Stimulated activated CD4-positive, alpha-beta T cell treated with anti-CD3 and anti-CD28 coated beads, Interleukin-2, amount 100 ng/mL, for 24 hours (primary cell): ENCODE data around the gene YARS1.

Source experiments
- DNase-seq, 2 donors: peaks; one replicate each; pipeline ENCODE4 v3.0.0-alpha.2; 2020

Gene YARS1

DNA sequence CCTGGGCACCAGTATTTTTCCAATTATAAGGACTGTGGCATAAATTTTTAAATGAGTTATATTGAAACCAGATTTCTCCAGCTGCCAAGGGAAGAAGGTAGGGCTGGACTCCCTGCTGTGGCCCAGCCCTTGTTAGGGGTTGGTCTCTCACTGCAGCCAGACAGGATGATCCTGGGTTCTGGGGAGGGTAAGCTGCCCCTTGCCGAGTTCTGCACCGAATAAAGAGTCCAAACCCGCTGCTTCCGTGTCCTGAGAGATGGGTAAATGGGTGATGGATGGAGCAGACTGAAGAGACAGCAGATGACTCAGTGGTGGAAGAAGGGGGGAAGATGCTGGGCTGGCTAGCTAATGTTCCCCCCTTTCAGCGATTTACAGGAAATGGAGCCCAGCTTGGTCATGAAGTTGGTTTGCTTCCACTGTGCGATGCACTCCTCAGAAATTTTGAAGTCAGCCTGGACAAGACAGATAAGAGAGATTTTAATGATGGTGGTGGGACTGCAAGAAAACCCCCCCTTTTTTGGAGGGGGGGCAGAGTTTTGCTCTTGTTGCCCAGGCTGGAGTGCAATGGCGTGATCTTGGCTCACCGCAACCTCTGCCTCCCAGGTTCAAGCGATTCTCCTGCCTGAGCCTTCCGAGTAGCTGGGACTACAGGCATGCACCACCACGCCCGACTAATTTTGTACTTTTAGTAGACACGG, 41.4 kb downstream of the YARS1 start:
- no peak for DNase-seq

- DNase-seq: no peak
These were observed 42.1 kb downstream of the YARS1 start for GRCh38 chr1:32774950-32775634.

GRCh38 chr1:32774464-32774808, 42.7 kb downstream of the YARS1 start:
- DNase-seq: no peak

GRCh38 chr1:32773764-32774463, 43.2 kb downstream of the YARS1 start:
- DNase-seq: no peak

GRCh38 chr1:32773018-32773763, 44.0 kb downstream of the YARS1 start:
- peak; percentile 79 to 80 for DNase-seq

DNA sequence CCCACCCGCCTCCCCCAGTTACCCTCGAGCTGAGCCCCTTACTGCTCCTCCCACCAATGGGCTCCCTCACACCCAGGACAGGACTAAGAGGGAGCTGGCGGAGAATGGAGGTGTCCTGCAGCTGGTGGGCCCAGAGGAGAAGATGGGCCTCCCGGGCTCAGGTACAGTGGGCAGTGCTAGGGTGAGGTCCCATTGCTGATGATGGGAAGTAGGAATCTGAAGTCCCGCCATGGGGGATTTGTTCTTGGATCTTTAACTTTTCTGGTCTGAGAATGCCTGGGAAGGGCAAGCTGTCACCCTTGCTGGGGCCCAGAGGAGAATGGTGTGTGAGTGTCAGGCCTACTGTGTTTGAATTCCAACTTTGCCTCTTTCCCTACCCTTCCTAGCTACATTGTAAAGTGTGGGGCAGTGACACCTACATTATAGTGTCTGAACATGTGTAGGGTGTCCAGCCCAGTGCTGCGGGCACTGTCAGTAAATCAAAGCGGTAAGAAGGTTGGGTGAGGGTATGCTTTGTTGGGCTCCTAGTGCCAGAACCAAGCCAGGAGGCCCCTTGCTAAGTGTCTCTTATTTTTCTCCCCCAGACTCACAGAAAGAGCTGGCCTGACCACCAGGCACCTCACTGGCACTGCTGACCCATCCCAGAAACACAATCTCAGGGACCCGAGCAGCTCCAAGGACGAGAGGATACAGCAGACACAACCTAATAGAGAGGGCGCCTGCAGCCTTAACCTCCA, 44.7 kb downstream of the YARS1 start:
- no peak for DNase-seq

GRCh38 chr1:32771561-32772280, 45.4 kb downstream of the YARS1 start:
- no peak for DNase-seq

- DNase-seq: no peak
These were observed 46.2 kb downstream of the YARS1 start for GRCh38 chr1:32770741-32771548.

DNA sequence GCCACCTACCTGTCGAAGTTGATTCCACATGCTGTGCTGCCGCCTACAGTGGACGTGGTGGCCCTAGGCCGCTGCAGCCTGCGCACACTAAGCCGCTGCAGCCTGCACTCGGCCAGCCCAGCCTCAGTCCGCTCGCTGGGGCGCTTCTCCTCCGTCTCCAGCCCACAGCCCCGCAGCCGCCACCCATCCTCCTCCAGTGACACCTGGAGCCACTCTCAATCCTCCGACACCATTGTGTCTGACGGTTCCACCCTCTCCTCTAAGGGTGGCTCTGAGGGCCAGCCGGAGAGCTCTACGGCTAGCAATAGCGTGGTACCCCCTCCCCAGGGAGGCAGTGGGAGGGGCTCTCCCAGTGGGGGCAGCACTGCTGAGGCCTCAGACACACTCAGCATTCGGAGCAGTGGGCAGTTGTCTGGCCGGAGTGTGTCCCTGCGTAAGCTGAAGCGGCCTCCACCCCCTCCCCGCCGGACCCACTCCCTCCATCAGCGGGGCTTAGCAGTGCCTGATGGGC, 46.9 kb downstream of the YARS1 start:
- no peak for DNase-seq

- no peak for DNase-seq
These were observed 47.5 kb downstream of the YARS1 start for GRCh38 chr1:32769524-32770220.

DNA sequence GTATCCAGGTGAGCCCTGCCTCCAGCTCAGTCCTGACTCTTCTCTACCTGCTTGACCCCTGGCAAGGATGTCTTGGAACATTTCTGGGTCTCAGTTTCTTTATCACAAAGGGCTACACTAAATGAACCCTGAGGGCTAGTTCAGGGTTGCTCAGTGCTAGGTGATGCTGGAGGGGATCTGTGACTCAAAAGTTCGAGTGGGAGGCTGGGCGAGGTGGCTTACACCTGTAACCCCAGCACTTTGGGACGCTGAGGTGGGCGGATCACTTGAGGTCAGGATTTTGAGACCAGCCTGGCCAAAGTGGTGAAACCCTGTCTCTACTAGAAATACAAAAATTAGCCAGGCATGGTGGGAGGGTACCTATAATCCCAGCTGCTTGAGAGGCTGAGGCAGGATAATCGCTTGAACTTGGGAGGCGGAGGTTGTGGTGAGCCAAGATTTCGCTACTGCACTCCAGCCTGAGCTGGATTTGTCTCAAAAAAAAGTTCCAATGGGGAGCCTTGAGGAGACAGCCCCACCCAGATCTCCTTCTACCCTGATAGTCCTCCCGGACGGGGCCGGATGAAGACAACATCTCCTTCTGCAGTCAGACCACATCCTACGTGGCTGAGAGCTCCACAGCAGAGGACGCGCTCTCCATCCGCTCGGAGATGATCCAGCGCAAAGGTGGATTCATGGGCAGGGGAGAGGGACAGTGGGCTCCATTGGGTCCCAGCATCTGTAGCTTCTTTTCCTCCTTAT, 48.9 kb downstream of the YARS1 start:
- no peak for DNase-seq

DNA sequence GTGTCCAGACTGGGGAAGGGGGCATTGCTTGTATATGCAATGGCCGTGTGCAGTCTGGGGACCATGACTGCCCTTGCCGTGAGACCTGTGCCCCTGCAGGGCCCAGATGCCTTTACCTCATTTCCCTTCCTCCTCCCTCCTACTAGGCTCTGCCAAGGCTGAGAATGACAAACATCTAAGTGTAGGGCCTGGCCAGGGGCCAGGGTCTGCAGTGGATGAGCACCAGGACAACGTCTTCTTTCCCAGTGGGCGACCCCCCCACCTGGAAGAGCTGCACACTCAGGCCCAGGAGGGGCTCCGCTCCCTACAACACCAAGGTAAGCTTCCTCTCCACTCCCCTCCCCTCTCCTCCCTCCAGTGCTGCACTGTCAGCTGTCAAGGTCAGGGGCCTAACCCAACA, 49.5 kb downstream of the YARS1 start:
- DNase-seq: no peak

DNA sequence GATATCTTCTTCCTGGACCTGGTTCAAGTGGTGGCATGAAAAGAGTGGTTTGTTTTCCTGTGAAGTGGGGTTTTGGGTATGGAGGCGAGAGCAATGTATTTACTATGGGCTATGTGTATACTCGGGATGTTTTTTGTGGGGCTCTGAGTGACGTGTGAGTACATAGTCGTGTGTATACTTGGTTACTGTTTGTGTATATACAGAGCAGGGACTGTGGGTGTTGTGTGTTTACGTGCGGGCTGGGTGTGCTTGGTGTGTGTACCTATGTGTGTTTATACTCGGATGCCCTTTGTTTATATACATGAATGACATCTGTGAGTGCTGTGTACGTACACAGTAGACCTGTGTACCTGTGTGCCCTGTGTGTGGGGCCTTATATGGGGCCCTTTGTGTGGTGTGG, 50.0 kb downstream of the YARS1 start:
- DNase-seq: no peak

DNA sequence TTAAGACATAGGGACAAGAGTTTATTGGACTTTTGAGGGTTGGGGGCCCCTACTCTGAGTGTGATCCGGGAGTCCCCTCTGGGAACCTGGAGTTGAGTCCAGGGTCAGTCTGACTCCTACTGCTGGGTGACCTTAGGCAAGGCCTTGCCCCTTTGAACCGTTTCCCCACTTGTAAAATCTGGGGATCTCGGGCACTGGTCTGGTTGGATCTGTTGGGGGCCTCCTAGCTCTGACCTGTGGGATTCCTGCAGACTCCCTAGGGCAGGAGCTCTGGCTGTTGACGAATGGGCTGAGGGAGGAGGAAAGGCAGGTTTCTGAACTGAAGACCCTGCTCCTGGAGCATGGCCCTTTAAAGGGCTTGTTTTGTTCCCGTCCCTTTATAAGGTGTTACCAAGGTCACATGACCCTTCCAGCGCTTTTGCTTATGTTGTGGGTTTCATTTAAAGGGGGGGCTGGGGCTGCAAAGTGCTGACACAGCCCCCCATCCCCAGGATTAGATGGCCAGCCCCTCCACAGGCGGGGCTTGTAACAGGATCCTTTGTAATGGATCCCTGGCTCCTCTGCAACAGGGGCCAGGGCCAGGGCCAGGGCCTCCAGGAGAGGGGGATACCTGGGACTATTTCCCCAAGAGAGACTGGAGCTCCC, 50.7 kb downstream of the YARS1 start:
- no peak for DNase-seq

GRCh38 chr1:32765570-32766327, 51.4 kb downstream of the YARS1 start:
- no peak for DNase-seq

- DNase-seq: no peak
These were observed 52.2 kb downstream of the YARS1 start for GRCh38 chr1:32764826-32765569.

DNA sequence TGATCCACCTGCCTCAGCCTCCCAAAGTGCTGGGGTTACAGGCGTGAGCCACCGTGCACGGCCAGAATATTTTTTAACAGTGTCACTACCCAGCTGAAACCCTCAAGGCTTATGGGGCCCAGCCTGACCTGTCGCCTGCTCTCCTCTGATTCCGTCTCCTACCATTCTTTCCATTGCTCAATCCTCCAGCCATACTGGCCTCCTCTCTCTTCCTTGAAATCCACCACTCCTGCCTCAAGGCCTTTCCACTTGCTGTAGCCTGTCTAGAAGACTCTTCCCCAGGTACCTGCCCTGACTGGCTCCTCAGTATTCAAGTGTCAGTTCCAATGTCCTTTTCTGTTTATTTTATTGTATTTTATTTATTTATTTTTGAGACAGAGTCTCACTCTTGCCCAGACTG, 53.9 kb downstream of the YARS1 start:
- no peak for DNase-seq
